Measurements from ENCODE around the gene TEX14.

Gene TEX14

GRCh38 chr17:58530655-58531054 lies 161.2 kb downstream of the TEX14 start:
- in situ Hi-C loops (cut with MboI; ENCODE audit: low sequenced_read_pairs): no loop called here

- in situ Hi-C loops (cut with MboI; ENCODE audit: low sequenced_read_pairs): loop anchor here (10.0 kb wide), 1 partner anchor 466 kb away; no protein-coding TSS in a partner anchor
Measured at GRCh38 chr17:58529275-58529674, 162.6 kb downstream of the TEX14 start.

- in situ Hi-C loops (cut with MboI; ENCODE audit: low sequenced_read_pairs): loop anchor here (10.0 kb wide), 1 partner anchor 466 kb away; no protein-coding TSS in a partner anchor
Measured at GRCh38 chr17:58528443-58528842, 163.4 kb downstream of the TEX14 start.

GRCh38 chr17:58527949-58528348 lies 163.9 kb downstream of the TEX14 start:
- in situ Hi-C loops (cut with MboI; ENCODE audit: low sequenced_read_pairs): loop anchor here (10.0 kb wide), 1 partner anchor 467 kb away; no protein-coding TSS in a partner anchor

- in situ Hi-C loops (cut with MboI; ENCODE audit: low sequenced_read_pairs): loop anchor here (10.0 kb wide), 1 partner anchor 467 kb away; no protein-coding TSS in a partner anchor
Measured at GRCh38 chr17:58527306-58527705, 164.5 kb downstream of the TEX14 start.

GRCh38 chr17:58525239-58525638 lies 166.6 kb downstream of the TEX14 start:
- in situ Hi-C loops (cut with MboI; ENCODE audit: low sequenced_read_pairs): loop anchor here (10.0 kb wide), 1 partner anchor 470 kb away; no protein-coding TSS in a partner anchor

- in situ Hi-C loops (cut with MboI; ENCODE audit: low sequenced_read_pairs): loop anchor here (10.0 kb wide), 1 partner anchor 473 kb away; no protein-coding TSS in a partner anchor
Measured at GRCh38 chr17:58521680-58522079, 170.2 kb downstream of the TEX14 start.

- in situ Hi-C loops (cut with MboI; ENCODE audit: low sequenced_read_pairs): loop anchor here (10.0 kb wide), 1 partner anchor 474 kb away; no protein-coding TSS in a partner anchor
Measured at GRCh38 chr17:58520843-58521430, 170.9 kb downstream of the TEX14 start.

- in situ Hi-C loops (cut with MboI; ENCODE audit: low sequenced_read_pairs): no loop called here
Measured at GRCh38 chr17:58517928-58518609, 173.8 kb downstream of the TEX14 start.

- in situ Hi-C loops (cut with MboI; ENCODE audit: low sequenced_read_pairs): no loop called here
Measured at GRCh38 chr17:58517378-58517927, 174.4 kb downstream of the TEX14 start.

- in situ Hi-C loops (cut with MboI; ENCODE audit: low sequenced_read_pairs): no loop called here
Measured at GRCh38 chr17:58516644-58517377, 175.0 kb downstream of the TEX14 start.

- in situ Hi-C loops (cut with MboI; ENCODE audit: low sequenced_read_pairs): no loop called here
Measured at GRCh38 chr17:58515286-58515685, 176.6 kb downstream of the TEX14 start.

- in situ Hi-C loops (cut with MboI; ENCODE audit: low sequenced_read_pairs): no loop called here
Measured at GRCh38 chr17:58514770-58515157, 177.1 kb downstream of the TEX14 start.

GRCh38 chr17:58513965-58514769 lies 177.7 kb downstream of the TEX14 start, which contains the start of gene MTMR4:
Gene MTMR4, minus strand, starts transcription at chr17:58514638. Its CDS starts 231 bp downstream, at chr17:58514407.
- in situ Hi-C loops (cut with MboI; ENCODE audit: low sequenced_read_pairs): no loop called here

- in situ Hi-C loops (cut with MboI; ENCODE audit: low sequenced_read_pairs): no loop called here
Measured at GRCh38 chr17:58513267-58513964, 178.4 kb downstream of the TEX14 start.

GRCh38 chr17:58510075-58510474 lies 181.8 kb downstream of the TEX14 start:
- in situ Hi-C loops (cut with MboI; ENCODE audit: low sequenced_read_pairs): no loop called here

- in situ Hi-C loops (cut with MboI; ENCODE audit: low sequenced_read_pairs): no loop called here
Measured at GRCh38 chr17:58508341-58509067, 183.3 kb downstream of the TEX14 start.

- in situ Hi-C loops (cut with MboI; ENCODE audit: low sequenced_read_pairs): no loop called here
Measured at GRCh38 chr17:58507123-58507634, 184.7 kb downstream of the TEX14 start.

Data from HL-60/S4 treated with phorbol 12-myristate 13-acetate at 8.2 ng/mL for 4 days and 3 days (cell line).